GM19324 (cell line): ENCODE measurements around the gene RHOV.
"Not testable (repeated sequence)": the region's sequence is repeated elsewhere in the genome, so short reads cannot be mapped to it uniquely, and the experiment has no call there.

Source experiments
- ATAC-seq: cut with Tn5 transposase; IDR thresholded peaks from one replicate; pipeline ENCODE4 v1.9.1; 2021; ENCODE audit warnings: mild to moderate bottlenecking, moderate library complexity; ENCODE audit not compliant: unreplicated experiment, low FRiP score

RHOV gene

DNA sequence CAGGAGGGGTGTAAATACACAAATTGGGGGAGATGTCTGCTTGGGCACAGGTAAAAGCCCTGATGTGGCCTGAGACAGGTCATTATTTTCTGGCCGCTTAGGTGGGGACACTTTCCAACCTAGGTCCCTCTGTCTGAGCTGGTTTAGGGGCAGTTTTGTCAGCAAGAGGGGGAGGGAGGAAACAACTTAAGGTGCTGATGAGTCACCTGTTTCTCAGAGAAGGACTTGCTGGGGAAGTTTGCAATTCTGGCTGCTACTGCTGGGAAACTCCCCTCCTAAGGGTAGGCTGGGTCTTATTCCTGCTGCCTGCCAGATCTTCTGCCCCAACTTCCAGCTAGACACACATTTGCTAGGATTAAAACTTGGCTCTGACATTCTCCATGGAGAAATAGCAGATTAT lies 4.8 kb upstream of the RHOV start:
- ATAC-seq: no peak

DNA sequence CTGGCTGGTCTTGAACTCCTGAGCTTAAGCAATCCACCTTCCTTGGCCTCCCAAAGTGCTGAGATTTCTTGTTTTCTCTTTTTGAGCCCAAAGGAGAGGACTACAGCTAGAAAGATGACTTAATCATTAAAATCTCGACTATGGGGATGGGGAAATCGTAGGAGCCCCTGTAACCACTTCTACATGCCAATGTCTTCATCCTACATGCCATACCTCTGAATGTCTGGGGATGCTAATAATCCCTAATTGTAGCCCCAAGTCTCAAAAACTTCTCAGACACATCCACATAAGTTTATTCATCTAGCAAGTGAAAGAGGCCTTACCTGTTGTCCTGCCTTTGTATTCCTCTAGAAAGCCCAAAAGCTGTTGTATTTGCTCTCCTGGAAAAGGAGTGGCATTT lies 3.7 kb upstream of the RHOV start:
- ATAC-seq: no peak

DNA sequence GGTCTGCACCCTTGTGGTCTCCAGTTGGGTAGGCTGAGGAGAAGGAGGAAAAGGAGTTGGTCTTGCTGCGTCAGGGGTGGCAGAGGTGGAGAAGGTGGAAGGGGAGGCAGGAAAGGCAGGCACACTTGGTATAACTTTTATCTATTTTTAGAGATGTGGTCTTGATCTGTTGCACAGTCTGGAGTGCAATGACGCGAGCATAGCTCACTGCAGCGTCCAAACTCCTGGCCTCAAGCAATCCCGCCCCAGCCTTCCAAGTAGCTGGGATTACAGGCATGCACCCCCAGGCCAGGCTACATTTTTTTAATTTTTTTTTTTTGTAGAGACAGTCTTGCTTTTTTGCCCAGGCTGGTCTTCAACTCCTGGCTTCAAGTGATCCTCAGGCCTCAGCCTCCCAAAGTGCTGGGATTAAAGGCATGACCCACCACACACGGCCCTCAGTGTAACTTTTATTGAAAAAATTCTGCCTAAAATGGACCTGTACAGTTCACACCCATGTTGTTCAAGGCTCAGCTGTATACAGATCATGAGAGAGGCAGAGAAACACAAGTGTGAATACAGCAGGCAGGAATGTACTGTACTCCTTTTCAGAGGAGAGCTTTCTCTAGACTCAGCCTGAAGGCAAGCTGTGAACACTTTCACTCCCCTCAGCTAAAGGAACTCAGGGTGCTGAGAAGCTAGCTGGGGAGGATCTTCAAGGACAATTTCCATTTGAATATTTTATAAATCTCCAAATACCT lies 2.1 kb upstream of the RHOV start:
- ATAC-seq: no peak

DNA sequence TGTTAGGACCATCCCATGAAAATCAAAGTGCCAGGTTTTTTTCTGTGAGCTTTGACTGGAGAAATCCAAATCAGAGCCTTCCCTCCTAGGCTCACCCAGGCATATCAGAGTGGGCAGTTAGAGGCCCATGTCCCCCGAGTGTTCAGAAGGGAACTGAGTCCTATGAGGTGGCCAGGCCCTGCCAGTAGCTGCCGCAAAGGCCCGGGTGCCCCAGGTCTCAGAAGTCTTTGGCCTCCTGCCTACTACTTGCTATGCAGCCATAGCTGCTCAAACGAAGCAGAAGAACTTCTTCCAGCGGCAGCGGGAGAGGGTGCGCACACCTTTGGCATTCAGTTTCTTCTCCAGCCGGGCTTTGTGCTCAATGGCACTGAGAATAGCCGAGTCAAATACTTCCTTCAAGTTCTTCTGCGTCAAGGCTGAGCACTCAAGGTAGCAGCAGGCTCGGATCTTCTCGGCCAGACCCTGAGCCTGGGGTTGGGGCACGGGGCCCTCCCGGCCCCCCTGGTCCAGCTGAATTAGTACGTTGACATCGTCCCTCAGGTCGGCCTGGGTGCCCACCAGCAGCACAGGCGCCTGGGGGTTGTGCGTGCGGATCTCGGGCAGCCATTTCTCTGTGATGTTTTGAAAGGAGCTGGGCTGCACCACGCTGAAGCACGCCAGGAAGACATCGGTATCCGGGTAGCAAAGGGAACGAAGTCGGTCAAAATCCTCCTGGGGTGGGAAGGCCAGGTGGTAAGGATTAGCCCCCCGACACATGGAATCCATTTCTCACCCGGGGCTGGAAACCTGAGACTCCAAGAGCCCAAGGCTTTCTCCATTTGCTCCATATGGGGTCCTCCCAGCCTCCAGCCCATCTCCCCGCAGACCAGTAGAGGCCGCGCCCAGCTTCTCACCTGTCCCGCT lies 992 bp downstream of the RHOV start:
- no peak for ATAC-seq

DNA sequence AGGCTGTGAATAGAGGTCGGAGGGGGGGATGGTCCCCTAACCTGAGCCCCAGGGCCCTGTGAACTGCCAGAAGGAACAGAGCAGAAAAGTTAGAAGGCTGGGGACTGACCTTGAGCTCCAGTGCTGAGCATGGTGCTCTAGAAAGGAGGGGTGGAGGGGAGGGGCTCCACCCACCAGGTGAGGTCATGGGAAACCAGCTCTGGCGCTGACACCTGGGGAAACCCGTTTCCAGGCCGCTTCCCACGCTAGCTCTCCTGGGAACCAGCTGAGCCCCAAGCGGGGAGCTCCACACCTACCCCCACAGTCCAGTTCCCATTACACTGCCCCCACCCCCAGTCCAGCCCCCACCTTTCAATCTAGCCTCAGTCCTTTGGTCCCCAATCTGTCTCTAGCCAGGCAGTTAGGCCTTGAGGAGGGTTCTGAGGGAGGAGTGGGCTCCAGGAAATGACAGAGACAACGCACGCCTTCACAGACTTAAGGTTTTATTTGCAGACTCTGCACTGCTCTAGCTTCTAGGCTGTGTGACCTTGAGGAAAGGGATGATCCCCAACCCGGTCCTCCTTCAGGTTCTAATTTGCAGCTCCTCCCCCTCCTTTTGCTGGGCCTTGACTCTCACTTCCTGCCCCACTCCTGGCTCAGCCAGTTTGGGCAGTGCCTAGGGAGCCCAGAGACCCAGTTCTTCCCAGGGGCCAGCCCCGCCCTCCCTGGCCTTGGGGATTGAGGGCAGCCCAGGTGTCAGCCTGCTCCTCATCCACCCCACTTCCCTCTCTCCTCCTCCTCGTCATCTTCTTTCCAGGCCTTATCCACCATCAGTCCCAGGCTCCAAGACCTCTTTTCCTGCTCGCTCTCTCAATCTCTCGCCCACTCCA lies 2.1 kb downstream of the RHOV start:
- no peak for ATAC-seq

GRCh38 chr15:40870716-40871115 lies 3.3 kb downstream of the RHOV start:
- no peak for ATAC-seq

GRCh38 chr15:40869686-40870085 lies 4.3 kb downstream of the RHOV start:
- ATAC-seq: no peak

DNA sequence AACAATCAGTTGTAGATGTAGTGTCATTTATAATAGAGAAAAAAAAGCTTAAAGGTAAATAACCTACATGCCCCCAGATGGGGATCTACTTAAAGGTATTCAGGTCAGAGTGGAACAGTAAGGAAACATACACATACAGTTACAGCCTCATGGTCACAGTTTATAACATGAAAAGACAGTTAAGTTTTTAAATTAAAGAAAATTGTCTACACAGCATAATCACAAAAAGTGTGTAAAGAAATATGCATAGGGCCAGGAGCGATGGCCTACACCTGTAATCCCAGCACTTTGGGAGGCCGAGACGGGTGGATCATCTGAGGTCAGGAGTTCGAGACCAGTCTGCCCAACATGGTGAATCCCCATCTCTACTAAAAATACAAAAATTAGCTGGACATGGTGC lies 6.8 kb downstream of the RHOV start:
- no peak for ATAC-seq

DNA sequence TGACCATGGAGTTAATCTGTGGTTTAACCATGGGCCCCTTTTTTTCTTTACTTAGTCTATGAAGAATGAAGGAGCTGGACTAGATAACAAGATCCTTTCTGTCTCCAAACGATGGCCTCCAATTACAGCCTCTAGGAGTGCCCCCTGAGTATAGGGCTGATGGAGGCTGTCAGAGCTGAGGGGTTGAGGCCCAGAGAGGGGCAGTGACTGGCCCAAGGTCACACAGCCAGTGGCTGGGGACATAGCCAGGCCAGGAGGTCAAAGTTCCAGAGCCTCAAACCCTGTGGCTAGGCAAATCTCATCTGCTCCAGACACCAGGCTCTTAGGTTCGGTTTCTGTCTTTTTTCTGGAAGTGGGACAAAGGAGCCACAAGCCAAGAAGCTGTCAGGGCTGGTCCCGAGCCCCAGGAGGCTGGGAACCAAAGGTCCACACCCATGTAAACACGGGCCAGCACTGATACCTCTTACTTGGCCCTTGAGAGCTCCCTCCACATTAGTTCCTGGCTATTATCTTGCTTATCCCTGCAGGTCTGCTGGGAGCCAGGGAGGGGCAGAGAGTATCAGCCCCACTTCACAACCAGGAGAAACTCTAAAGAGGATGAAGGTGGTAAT lies 10.3 kb downstream of the RHOV start:
- ATAC-seq: no peak

- ATAC-seq: not testable (repeated sequence)
Measured at GRCh38 chr15:40861147-40861546, 12.9 kb downstream of the RHOV start.

DNA sequence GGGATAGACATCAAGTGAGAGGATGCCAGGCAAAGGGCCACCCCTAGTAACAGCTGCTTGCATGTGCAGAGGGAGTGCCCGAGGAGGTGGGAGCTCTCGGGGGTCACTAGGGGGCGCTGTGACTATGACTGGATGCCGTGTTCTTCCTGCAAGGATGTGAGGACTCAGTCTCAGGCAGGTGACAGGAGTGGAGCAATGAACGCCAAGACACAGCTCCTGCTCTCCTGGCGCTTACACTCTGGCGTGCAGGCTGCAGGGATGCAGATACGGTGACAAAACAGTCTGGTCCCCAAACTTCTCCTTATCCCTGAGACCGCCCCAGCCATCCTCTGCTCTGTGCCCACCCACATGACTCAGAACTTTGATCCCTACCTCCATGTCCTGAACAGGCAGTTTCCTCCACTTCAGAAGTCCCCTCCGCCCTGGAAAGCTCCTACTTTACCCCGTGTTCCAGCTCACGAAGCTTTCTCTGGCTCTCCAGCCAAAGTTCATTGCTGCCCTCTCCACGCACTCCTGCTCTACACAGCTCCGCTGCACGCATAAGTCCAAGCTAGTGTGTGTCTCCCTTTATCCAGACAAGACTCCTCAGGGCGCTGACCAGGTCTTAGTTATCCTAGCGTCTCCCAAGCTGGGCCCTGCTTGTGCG lies 14.7 kb downstream of the RHOV start:
- ATAC-seq: no peak

GRCh38 chr15:40858706-40859105 lies 15.3 kb downstream of the RHOV start:
- ATAC-seq: no peak

DNA sequence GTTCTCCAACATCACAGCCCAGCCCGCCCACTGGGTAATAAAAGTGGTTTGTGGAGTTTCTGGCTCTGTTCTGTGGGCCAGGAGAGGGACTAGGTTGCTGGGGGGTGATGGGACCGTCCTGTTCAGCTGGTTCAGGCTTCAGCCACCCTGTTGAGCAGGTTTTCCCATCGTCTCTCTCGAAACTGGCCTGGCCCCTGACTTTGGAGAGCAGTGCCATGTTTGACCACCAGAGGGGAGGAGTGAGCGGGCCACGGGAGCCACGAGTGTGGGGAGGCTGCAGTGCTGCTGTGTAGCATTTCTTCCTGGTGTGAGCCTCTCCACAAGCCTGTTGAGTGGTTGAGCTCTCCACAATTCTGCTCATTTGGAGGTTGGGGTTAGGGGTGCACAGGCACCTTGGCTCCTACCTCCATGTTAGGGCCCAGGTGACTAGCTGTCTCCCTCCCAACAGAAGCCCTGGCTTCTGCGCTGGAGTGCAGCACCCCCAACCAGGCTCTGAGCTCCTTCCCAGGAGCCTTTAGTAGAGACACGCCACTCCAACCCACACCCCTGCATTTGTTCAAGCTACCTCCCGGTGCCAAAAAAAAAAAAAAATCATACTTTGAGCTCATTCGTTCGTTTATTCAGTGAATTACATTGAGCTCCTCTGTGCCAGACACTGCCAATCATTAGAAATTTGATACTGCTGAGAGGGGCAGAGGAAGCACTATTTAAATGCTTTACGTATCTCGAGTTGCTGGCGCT lies 16.3 kb downstream of the RHOV start:
- ATAC-seq: no peak

DNA sequence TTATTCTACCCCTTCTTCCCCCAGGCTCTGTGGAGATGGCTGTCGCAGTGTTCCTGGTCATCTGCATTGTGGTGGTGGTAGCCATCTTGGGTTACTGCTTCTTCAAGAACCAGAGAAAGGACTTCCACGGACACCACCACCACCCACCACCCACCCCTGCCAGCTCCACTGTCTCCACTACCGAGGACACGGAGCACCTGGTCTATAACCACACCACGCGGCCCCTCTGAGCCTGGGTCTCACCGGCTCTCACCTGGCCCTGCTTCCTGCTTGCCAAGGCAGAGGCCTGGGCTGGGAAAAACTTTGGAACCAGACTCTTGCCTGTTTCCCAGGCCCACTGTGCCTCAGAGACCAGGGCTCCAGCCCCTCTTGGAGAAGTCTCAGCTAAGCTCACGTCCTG lies 17.3 kb downstream of the RHOV start:
- ATAC-seq: no peak

DNA sequence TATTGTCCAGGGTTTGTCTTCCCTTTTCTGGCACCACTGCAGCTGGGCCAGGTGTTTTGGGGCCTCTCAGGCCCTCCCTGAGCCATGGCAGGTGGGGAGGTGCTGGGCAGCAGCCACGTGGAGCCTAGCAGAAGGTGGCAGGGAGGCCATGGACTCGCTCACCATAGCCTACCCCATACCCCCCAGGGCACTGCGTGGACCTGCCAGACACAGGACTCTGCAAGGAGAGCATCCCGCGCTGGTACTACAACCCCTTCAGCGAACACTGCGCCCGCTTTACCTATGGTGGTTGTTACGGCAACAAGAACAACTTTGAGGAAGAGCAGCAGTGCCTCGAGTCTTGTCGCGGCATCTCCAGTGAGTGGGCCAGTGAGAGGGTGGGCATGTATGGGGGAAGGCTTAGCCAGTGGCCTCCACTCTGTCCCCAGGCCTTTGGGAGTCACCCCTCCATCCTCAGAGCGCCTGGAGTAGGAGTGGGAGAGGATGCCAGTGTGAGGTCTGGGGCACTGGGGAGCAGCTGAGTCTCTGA lies 18.3 kb downstream of the RHOV start:
- ATAC-seq: no peak

GRCh38 chr15:40854161-40854560 lies 19.9 kb downstream of the RHOV start:
- ATAC-seq: no peak

- ATAC-seq: no peak
Measured at GRCh38 chr15:40853241-40853890, 20.7 kb downstream of the RHOV start.

DNA sequence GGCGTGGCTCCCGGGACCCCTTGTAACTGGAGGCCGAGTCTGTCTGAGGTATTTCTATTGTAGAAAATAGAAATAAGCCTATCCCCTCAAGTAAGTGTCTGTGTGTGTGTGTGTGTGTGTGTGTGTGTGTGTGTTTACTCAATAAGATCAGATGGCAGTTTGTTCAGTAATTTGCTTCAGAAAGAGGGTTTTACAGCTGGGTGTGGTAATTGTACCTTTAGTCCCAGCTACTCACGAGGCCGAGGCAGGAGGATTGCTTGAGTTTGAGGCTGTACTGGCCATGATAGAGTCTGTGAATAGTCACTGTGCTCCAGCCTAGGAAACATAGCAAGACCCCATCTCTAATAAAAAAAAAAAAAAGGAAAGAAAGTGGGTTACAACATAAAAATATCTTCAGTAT lies 21.5 kb downstream of the RHOV start:
- ATAC-seq: no peak
